OCI-LY1 (cell line): ENCODE results near the gene SV2C.

Experiments
- CTCF ChIP-seq: fragments of 200-600 bp; sonication (generic), shearing (Covaris generic); IDR thresholded peaks from 2 replicates; pipeline ENCODE4 v1.5.1; 2017; ENCODE audit warnings: mild to moderate bottlenecking, antibody characterized with exemption, low read length, moderate library complexity, mixed read lengths
- EZH2 ChIP-seq: fragments of 200-600 bp; sonication (generic), shearing (Covaris generic); IDR thresholded peaks from 2 replicates; pipeline ENCODE4 v1.8.0; 2017; ENCODE audit warnings: borderline replicate concordance, mixed run types, mild to moderate bottlenecking, antibody characterized with exemption, low read length, moderate library complexity, mixed read lengths

- TF ChIP-seq CTCF (no peak), EZH2 (no peak)
These were observed 119.0 kb downstream of the SV2C start for GRCh38 chr5:76202182-76202581.
